ENCODE data around the gene UCK2.
A peak's percentile ranks its signal among the peaks of the same experiment; 100 is the strongest.

Gene UCK2

GRCh38 chr1:165824269-165824643 lies 3.2 kb upstream of the UCK2 start:
- Histone ChIP-seq H3K4me3 (ENCODE audit: low read length) (no peak overlapping the region), H3K9me3 (ENCODE audit: low read length) (no peaks in the 10 kb centered on the region), H2AFZ (ENCODE audit: low read depth, low read length) (no peak overlapping the region), H3K36me3 (ENCODE audit: insufficient read depth, low read length) (no peaks in the 10 kb centered on the region), H3K4me1 (ENCODE audit: insufficient read depth, low read length) (peaks cover 9% of the 10 kb centered on the region), H3K27me3 (ENCODE audit: insufficient read depth, low read length) (no peaks in the 10 kb centered on the region)

GRCh38 chr1:165826565-165827267 lies 698 bp upstream of the UCK2 start:
- H3K9me3 ChIP-seq (ENCODE audit: low read length) = no peaks in the 10 kb centered on the region
- H3K27me3 ChIP-seq (ENCODE audit: insufficient read depth, low read length) = no peaks in the 10 kb centered on the region
- H3K4me3 ChIP-seq (ENCODE audit: low read length) = peak overlapping the region; percentile 88
- no peaks in the 10 kb centered on the region for H3K36me3 ChIP-seq (ENCODE audit: insufficient read depth, low read length)
- H3K4me1 ChIP-seq (ENCODE audit: insufficient read depth, low read length) = peaks cover 14% of the 10 kb centered on the region
- H2AFZ ChIP-seq (ENCODE audit: low read depth, low read length) = no peak overlapping the region

GRCh38 chr1:165828103-165828668 lies 772 bp downstream of the UCK2 start:
- Histone ChIP-seq H3K4me1 (ENCODE audit: insufficient read depth, low read length) (peaks cover 14% of the 10 kb centered on the region), H3K36me3 (ENCODE audit: insufficient read depth, low read length) (no peaks in the 10 kb centered on the region), H3K9me3 (ENCODE audit: low read length) (no peaks in the 10 kb centered on the region), H3K4me3 (ENCODE audit: low read length) (peak overlapping the region; percentile 88), H3K27me3 (ENCODE audit: insufficient read depth, low read length) (no peaks in the 10 kb centered on the region), H2AFZ (ENCODE audit: low read depth, low read length) (peak overlapping the region; percentile 40)

GRCh38 chr1:165828669-165829329 lies 1.4 kb downstream of the UCK2 start:
- Histone ChIP-seq H3K4me3 (ENCODE audit: low read length) (peak overlapping the region; percentile 88), H3K4me1 (ENCODE audit: insufficient read depth, low read length) (peaks cover 14% of the 10 kb centered on the region), H3K27me3 (ENCODE audit: insufficient read depth, low read length) (no peaks in the 10 kb centered on the region), H2AFZ (ENCODE audit: low read depth, low read length) (peak overlapping the region; percentile 40), H3K36me3 (ENCODE audit: insufficient read depth, low read length) (no peaks in the 10 kb centered on the region), H3K9me3 (ENCODE audit: low read length) (no peaks in the 10 kb centered on the region)

GRCh38 chr1:165829888-165830287 lies 2.5 kb downstream of the UCK2 start:
- H3K4me1 ChIP-seq (ENCODE audit: insufficient read depth, low read length) = peaks cover 10% of the 10 kb centered on the region
- H3K36me3 ChIP-seq (ENCODE audit: insufficient read depth, low read length) = no peaks in the 10 kb centered on the region
- no peak overlapping the region for H2AFZ ChIP-seq (ENCODE audit: low read depth, low read length)
- H3K27me3 ChIP-seq (ENCODE audit: insufficient read depth, low read length) = no peaks in the 10 kb centered on the region
- no peaks in the 10 kb centered on the region for H3K9me3 ChIP-seq (ENCODE audit: low read length)
- peak overlapping the region; percentile 88 for H3K4me3 ChIP-seq (ENCODE audit: low read length)

GRCh38 chr1:165831146-165831545 lies 3.7 kb downstream of the UCK2 start:
- H3K9me3 ChIP-seq (ENCODE audit: low read length) = no peaks in the 10 kb centered on the region
- H3K4me3 ChIP-seq (ENCODE audit: low read length) = no peak overlapping the region
- peaks cover 10% of the 10 kb centered on the region for H3K4me1 ChIP-seq (ENCODE audit: insufficient read depth, low read length)
- no peak overlapping the region for H2AFZ ChIP-seq (ENCODE audit: low read depth, low read length)
- H3K36me3 ChIP-seq (ENCODE audit: insufficient read depth, low read length) = no peaks in the 10 kb centered on the region
- H3K27me3 ChIP-seq (ENCODE audit: insufficient read depth, low read length) = no peaks in the 10 kb centered on the region

- peaks cover 5% of the 10 kb centered on the region for H3K4me1 ChIP-seq (ENCODE audit: insufficient read depth, low read length)
- H3K9me3 ChIP-seq (ENCODE audit: low read length) = no peaks in the 10 kb centered on the region
- H3K4me3 ChIP-seq (ENCODE audit: low read length) = no peak overlapping the region
- H3K27me3 ChIP-seq (ENCODE audit: insufficient read depth, low read length) = no peaks in the 10 kb centered on the region
- H2AFZ ChIP-seq (ENCODE audit: low read depth, low read length) = no peak overlapping the region
- H3K36me3 ChIP-seq (ENCODE audit: insufficient read depth, low read length) = no peaks in the 10 kb centered on the region
These were observed 5.5 kb downstream of the UCK2 start for GRCh38 chr1:165832902-165833301.

GRCh38 chr1:165833358-165833757 lies 5.9 kb downstream of the UCK2 start:
- no peaks in the 10 kb centered on the region for H3K27me3 ChIP-seq (ENCODE audit: insufficient read depth, low read length)
- H3K4me1 ChIP-seq (ENCODE audit: insufficient read depth, low read length) = peaks cover 5% of the 10 kb centered on the region
- no peak overlapping the region for H2AFZ ChIP-seq (ENCODE audit: low read depth, low read length)
- H3K4me3 ChIP-seq (ENCODE audit: low read length) = no peak overlapping the region
- no peaks in the 10 kb centered on the region for H3K9me3 ChIP-seq (ENCODE audit: low read length)
- no peaks in the 10 kb centered on the region for H3K36me3 ChIP-seq (ENCODE audit: insufficient read depth, low read length)

- no peaks in the 10 kb centered on the region for H3K27me3 ChIP-seq (ENCODE audit: insufficient read depth, low read length)
- no peaks in the 10 kb centered on the region for H3K9me3 ChIP-seq (ENCODE audit: low read length)
- no peak overlapping the region for H3K4me3 ChIP-seq (ENCODE audit: low read length)
- H2AFZ ChIP-seq (ENCODE audit: low read depth, low read length) = no peak overlapping the region
- no peaks in the 10 kb centered on the region for H3K36me3 ChIP-seq (ENCODE audit: insufficient read depth, low read length)
- peaks cover 5% of the 10 kb centered on the region for H3K4me1 ChIP-seq (ENCODE audit: insufficient read depth, low read length)
These were observed 6.8 kb downstream of the UCK2 start for GRCh38 chr1:165834229-165834628.

GRCh38 chr1:165834881-165835280 lies 7.5 kb downstream of the UCK2 start:
- Histone ChIP-seq H3K4me3 (ENCODE audit: low read length) (no peak overlapping the region), H3K36me3 (ENCODE audit: insufficient read depth, low read length) (no peaks in the 10 kb centered on the region), H3K27me3 (ENCODE audit: insufficient read depth, low read length) (no peaks in the 10 kb centered on the region), H2AFZ (ENCODE audit: low read depth, low read length) (no peak overlapping the region), H3K4me1 (ENCODE audit: insufficient read depth, low read length) (peaks cover 1% of the 10 kb centered on the region), H3K9me3 (ENCODE audit: low read length) (no peaks in the 10 kb centered on the region)

GRCh38 chr1:165836664-165837482 lies 9.5 kb downstream of the UCK2 start:
- H3K9me3 ChIP-seq (ENCODE audit: low read length) = no peaks in the 10 kb centered on the region
- no peak overlapping the region for H2AFZ ChIP-seq (ENCODE audit: low read depth, low read length)
- no peaks in the 10 kb centered on the region for H3K27me3 ChIP-seq (ENCODE audit: insufficient read depth, low read length)
- no peaks in the 10 kb centered on the region for H3K4me1 ChIP-seq (ENCODE audit: insufficient read depth, low read length)
- H3K36me3 ChIP-seq (ENCODE audit: insufficient read depth, low read length) = no peaks in the 10 kb centered on the region
- H3K4me3 ChIP-seq (ENCODE audit: low read length) = no peak overlapping the region

GRCh38 chr1:165837838-165838364 lies 10.5 kb downstream of the UCK2 start:
- H3K9me3 ChIP-seq (ENCODE audit: low read length) = no peaks in the 10 kb centered on the region
- no peaks in the 10 kb centered on the region for H3K36me3 ChIP-seq (ENCODE audit: insufficient read depth, low read length)
- H3K4me1 ChIP-seq (ENCODE audit: insufficient read depth, low read length) = no peaks in the 10 kb centered on the region
- H3K27me3 ChIP-seq (ENCODE audit: insufficient read depth, low read length) = no peaks in the 10 kb centered on the region
- no peak overlapping the region for H2AFZ ChIP-seq (ENCODE audit: low read depth, low read length)
- no peak overlapping the region for H3K4me3 ChIP-seq (ENCODE audit: low read length)

GRCh38 chr1:165840423-165840822 lies 13.0 kb downstream of the UCK2 start:
- Histone ChIP-seq H2AFZ (ENCODE audit: low read depth, low read length) (no peak overlapping the region), H3K4me3 (ENCODE audit: low read length) (no peak overlapping the region), H3K4me1 (ENCODE audit: insufficient read depth, low read length) (peaks cover 8% of the 10 kb centered on the region), H3K9me3 (ENCODE audit: low read length) (no peaks in the 10 kb centered on the region), H3K36me3 (ENCODE audit: insufficient read depth, low read length) (no peaks in the 10 kb centered on the region), H3K27me3 (ENCODE audit: insufficient read depth, low read length) (no peaks in the 10 kb centered on the region)
